GM12873 (cell line): ENCODE data around the gene ASAH2B.

Experiments
- TF ChIP-seq, protein P1 (sequence below): IDR thresholded peaks from 2 replicates; pipeline ENCODE4 v1.5.1; 2012; ENCODE audit warnings: low read depth, mild to moderate bottlenecking, moderate library complexity, low read length, control low read depth; ENCODE audit not compliant: insufficient read depth; ENCODE audit errors: missing control alignments

The ASAH2B gene

DNA sequence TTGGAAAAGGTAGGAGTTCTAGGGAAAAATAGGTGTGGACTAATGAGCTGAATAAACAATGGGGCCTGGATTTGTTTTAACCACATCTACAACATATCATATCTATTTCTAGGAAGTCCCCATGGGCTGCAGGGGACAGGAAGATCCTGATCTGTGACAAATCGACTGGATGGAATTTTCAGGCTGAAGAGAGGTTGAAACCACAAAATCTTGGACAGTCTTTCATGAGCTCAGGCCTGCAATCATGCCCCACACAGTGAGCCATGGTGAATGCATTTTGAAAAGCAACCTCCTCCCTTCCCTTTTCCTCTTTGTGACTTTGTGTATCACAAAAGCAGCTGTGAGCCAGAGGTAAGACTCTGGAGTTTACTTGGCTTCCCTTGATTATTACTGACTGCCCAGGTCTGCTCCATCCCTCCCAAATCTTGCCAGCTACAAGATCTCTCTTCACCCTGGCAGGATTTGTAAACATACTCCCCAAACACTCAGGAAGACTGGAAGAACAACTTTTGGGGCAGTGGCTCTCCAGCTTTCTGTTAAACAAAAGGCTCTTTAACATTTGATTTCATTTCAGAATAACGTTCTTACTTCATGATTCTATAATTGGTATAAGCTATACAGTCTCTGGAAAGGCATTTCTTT lies 66.4 kb downstream of the ASAH2B start:
- TF ChIP-seq, protein P1, sequence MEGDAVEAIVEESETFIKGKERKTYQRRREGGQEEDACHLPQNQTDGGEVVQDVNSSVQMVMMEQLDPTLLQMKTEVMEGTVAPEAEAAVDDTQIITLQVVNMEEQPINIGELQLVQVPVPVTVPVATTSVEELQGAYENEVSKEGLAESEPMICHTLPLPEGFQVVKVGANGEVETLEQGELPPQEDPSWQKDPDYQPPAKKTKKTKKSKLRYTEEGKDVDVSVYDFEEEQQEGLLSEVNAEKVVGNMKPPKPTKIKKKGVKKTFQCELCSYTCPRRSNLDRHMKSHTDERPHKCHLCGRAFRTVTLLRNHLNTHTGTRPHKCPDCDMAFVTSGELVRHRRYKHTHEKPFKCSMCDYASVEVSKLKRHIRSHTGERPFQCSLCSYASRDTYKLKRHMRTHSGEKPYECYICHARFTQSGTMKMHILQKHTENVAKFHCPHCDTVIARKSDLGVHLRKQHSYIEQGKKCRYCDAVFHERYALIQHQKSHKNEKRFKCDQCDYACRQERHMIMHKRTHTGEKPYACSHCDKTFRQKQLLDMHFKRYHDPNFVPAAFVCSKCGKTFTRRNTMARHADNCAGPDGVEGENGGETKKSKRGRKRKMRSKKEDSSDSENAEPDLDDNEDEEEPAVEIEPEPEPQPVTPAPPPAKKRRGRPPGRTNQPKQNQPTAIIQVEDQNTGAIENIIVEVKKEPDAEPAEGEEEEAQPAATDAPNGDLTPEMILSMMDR: no peak

DNA sequence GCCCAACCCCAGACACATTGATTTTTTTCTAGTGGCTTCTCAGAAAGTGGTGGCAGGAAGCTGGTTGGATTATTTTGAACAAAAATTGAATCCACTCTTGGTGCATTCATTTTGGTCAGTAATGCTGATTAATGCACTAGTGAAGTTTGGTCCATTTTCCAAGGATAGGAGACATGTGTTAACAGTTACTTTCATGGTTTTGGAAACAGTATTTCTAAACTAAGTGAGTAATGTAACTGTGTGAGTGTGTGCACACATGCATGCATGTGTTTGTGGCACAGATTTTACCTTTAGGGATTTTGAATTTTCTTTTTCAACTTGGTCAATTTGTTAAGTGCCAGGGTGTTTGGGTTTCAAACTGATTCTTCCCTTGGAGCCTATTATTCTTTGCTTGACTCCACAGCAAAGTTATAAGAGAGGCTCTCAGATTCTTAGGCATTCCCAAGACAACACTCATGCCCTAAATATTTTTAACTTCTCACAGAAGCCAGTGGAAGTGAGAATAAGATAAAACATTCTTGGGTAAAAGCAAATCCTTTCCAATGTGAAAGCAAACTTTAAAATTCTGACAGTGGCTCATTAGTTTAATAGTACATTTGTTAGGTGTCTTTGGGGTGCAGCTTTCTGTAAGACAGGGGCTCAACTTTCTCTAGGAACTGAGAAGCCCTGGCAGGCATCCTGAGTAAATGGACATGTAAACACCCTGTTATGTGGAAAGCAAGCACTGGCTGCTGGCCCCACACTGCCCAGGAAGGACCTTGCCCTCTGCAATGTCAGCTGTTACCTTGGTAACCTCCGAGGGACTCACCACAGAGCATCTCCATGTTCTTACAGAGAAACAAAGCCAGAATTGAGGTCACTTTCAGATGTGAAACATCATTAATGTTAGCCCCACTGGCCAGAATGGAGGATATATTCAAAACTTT lies 68.4 kb downstream of the ASAH2B start:
- TF ChIP-seq, protein P1: no peak
